GM12878 (cell line): ENCODE data around the gene ALDH1A3. TPM values are rescaled to one million over a fixed set of nuclear protein-coding genes. Genes with fewer than 3 reads are reported as not detected.

Experiments used
- ATAC-seq: fragments of 200-7000 bp; cut with Tn5 transposase; 3 replicates; pipeline ENCODE4 v1.9.1; 2020; ENCODE audit warnings: mild to moderate bottlenecking, moderate library complexity
- Bru-seq: library from RNA; stranded (reverse); fragments of 400-500 nt; gene quantifications from one replicate; lab custom pipeline; 2021; lab: Mats Ljungman, UMichigan
- BruChase-seq, 2 experiments: library from RNA; stranded (reverse); fragments of 400-500 nt; gene quantifications; one replicate each; lab custom pipeline; 2021; lab: Mats Ljungman, UMichigan
- BruUV-seq: library from RNA; stranded (reverse); fragments of 400-500 nt; replicated peaks from 2 replicates; lab custom pipeline; 2021; lab: Mats Ljungman, UMichigan
- CTCF ChIA-PET: fragments of 300-600 bp; sonication (Branson Sonifier 250); formaldehyde crosslinking; extraction: SDS; loops from one replicate; lab custom pipeline; 2021; ENCODE audit warnings: inconsistent platforms; lab: Yijun Ruan, JAX
- POLR2A ChIA-PET: fragments of 350-600 bp; formaldehyde crosslinking; extraction: SDS; loops from one replicate; lab custom pipeline; 2021; ENCODE audit warnings: inconsistent platforms; lab: Charles Lee
- RAD21 ChIA-PET: fragments of 300-600 bp; sonication (Branson Sonifier 250); formaldehyde crosslinking; loops from one replicate; lab custom pipeline; 2023; ENCODE audit warnings: antibody characterized with exemption; ENCODE audit not compliant: unreplicated experiment; lab: Charles Lee
- SMC1A ChIA-PET: fragments of 300-600 bp; sonication (Branson Sonifier 250); formaldehyde crosslinking; loops from one replicate; lab custom pipeline; 2023; ENCODE audit not compliant: unreplicated experiment, uncharacterized antibody; lab: Charles Lee
- DNase-seq: peaks from one replicate; pipeline ENCODE4 v3.0.0-alpha.2; 2011; ENCODE audit warnings: low read depth, low spot score
- FAIRE-seq: peaks from 3 replicates; lab custom pipeline; 2011; peaks lifted over from hg19 to GRCh38; lab: Jason Lieb, UNC
- H2AFZ ChIP-seq: 2 replicates; pipeline ENCODE4 v1.6.0; 2011; ENCODE audit warnings: low read depth, low read length, control low read depth; ENCODE audit not compliant: control insufficient read depth
- H3K27ac ChIP-seq: 2 replicates; pipeline ENCODE4 v1.5.1; 2011; ENCODE audit warnings: control low read depth; ENCODE audit not compliant: control insufficient read depth, insufficient read depth
- H3K27me3 ChIP-seq, 2 experiments: replicated peaks in 1 of 2; 2 replicates each; pipeline versions ENCODE4 v1.6.0 to v1.6.1; 2011; ENCODE audit warnings: low read length in 1 of 2; ENCODE audit not compliant: control insufficient read depth in 2 of 2, insufficient read depth in 2 of 2
- H3K36me3 ChIP-seq, 2 experiments: 2 replicates each; pipeline ENCODE4 v1.5.1; 2011; ENCODE audit warnings: low read length in 1 of 2; ENCODE audit not compliant: control insufficient read depth in 2 of 2, insufficient read depth in 2 of 2
- H3K4me1 ChIP-seq: 2 replicates; pipeline ENCODE4 v1.6.1; 2011; ENCODE audit warnings: mild to moderate bottlenecking, low read length, moderate library complexity, mixed read lengths; ENCODE audit not compliant: control insufficient read depth, insufficient read depth
- H3K4me2 ChIP-seq: 2 replicates; pipeline ENCODE4 v1.6.0; 2011; ENCODE audit warnings: control low read depth; ENCODE audit not compliant: control insufficient read depth, insufficient read depth
- H3K4me3 ChIP-seq: fragments of 200-600 bp; sonication (generic); 2 replicates; pipeline ENCODE4 v1.5.1; 2016
- H3K79me2 ChIP-seq: 2 replicates; pipeline ENCODE4 v1.6.0; 2011; ENCODE audit warnings: low read length; ENCODE audit not compliant: control insufficient read depth, insufficient read depth
- H3K9ac ChIP-seq: 2 replicates; pipeline ENCODE4 v1.8.0; 2011; ENCODE audit warnings: low read length, control low read depth, mixed read lengths; ENCODE audit not compliant: control insufficient read depth, insufficient read depth
- H3K9me3 ChIP-seq: replicated peaks from 3 replicates; pipeline ENCODE4 v1.5.1; 2011; ENCODE audit warnings: mild to moderate bottlenecking, low read length; ENCODE audit not compliant: control insufficient read depth, insufficient read depth
- H4K20me1 ChIP-seq: 2 replicates; pipeline ENCODE4 v1.6.0; 2011; ENCODE audit not compliant: control insufficient read depth, insufficient read depth
- DPF2 ChIP-seq: fragments of 450-650 bp; IDR thresholded peaks from 2 replicates; pipeline ENCODE4 v1.6.1; 2017; ENCODE audit warnings: mild to moderate bottlenecking
- ESRRA ChIP-seq: IDR thresholded peaks from 2 replicates; pipeline ENCODE4 v1.6.1; 2012; ENCODE audit warnings: mild to moderate bottlenecking, low read length, improper control_type of control experiment
- KLF5 ChIP-seq: fragments of 450-650 bp; IDR thresholded peaks from 2 replicates; pipeline ENCODE4 v1.6.1; 2014; ENCODE audit warnings: mild to moderate bottlenecking; ENCODE audit not compliant: partially characterized antibody
- POU2F2 ChIP-seq: IDR thresholded peaks from 3 replicates; pipeline ENCODE4 v1.6.1; 2011; ENCODE audit warnings: low read depth, mild to moderate bottlenecking, low read length, borderline replicate concordance
- RCOR1 ChIP-seq: conservative IDR thresholded peaks from 2 replicates; pipeline ENCODE4 v1.6.1; 2012; ENCODE audit warnings: low read depth, low read length, improper control_type of control experiment
- SPI1 ChIP-seq: IDR thresholded peaks from 2 replicates; pipeline ENCODE4 v1.6.1; 2011; ENCODE audit warnings: low read depth, mild to moderate bottlenecking, low read length, moderate library complexity, borderline replicate concordance; ENCODE audit not compliant: insufficient read depth
- ZBTB4 ChIP-seq: fragments of 450-650 bp; formaldehyde crosslinking; IDR thresholded peaks from 2 replicates; pipeline ENCODE4 v1.4.0; 2022; ENCODE audit warnings: mild to moderate bottlenecking, moderate library complexity
- ZNF384 ChIP-seq: IDR thresholded peaks from 2 replicates; pipeline ENCODE4 v1.6.1; 2012; ENCODE audit warnings: low read depth, mild to moderate bottlenecking, low read length, improper control_type of control experiment, borderline replicate concordance
- ZSCAN29 ChIP-seq: fragments of 450-650 bp; IDR thresholded peaks from 2 replicates; pipeline ENCODE4 v1.6.1; 2017; ENCODE audit warnings: mild to moderate bottlenecking, moderate library complexity
- WGBS: methylation state at CpG from one replicate; pipeline ENCODE4 v1.1.6; 2016; ENCODE audit warnings: low lambda C conversion rate; ENCODE audit not compliant: insufficient replicate concordance, insufficient coverage; ENCODE audit errors: missing lambda C conversion rate; 5-methylcytosine and 5-hydroxymethylcytosine counted together
- in situ Hi-C: fragments of 300-500 bp; cut with MboI; formaldehyde crosslinking; loops from 9 replicates; pipeline ENCODE4 v1.14.3; 2018; ENCODE audit warnings: mixed read lengths
- intact Hi-C: fragments of 100-400 bp; cut with micrococcal nuclease; formaldehyde crosslinking; loops from one replicate; pipeline ENCODE4 v1.14.2; 2022; ENCODE audit not compliant: unreplicated experiment
- long read RNA-seq, 2 experiments: library from polyadenylated mRNA; unstranded; transcript quantifications; one replicate each; pipeline ENCODE4 v2.0.0, GENCODE V29; 2019 to 2020
- polyA minus RNA-seq, 3 experiments: library from RNA; depleted of rRNA, polyadenylated mRNA; stranded (reverse); fragments of >200 nt; gene quantifications; 2 replicates each; pipeline ENCODE4 v1.2.3, GENCODE V29; 2011
- polyA plus RNA-seq, 11 experiments: library from polyadenylated mRNA; depleted of rRNA in 4 of 11; unstranded in 6 of 11; stranded (reverse) in 5 of 11; fragments of >200 nt; fragmentation: Nextera tagmentation in 4 of 11; fragmentation: Illumina TruSeq in 1 of 11; extraction: Ambion mirVana in 4 of 11; extraction: Trizol in 1 of 11; gene quantifications; 1 replicate in 1 of 11; 2 replicates in 10 of 11; pipeline versions ENCODE4 v1.2.1 to v1.2.3, GENCODE V29; 2011 to 2016; ENCODE audit warnings: inconsistent platforms in 2 of 11, missing spikeins in 2 of 11, low read depth in 1 of 11
- total RNA-seq, 4 experiments: library from RNA; depleted of rRNA in 3 of 4; stranded (reverse); fragments of >200 nt in 3 of 4; fragmentation: Illumina TruSeq in 1 of 4; extraction: Trizol in 1 of 4; gene quantifications; 2 replicates each; pipeline versions ENCODE4 v1.2.1 to v1.2.3, GENCODE V29; 2013 to 2021
- TF ChIP-seq, protein P1 (sequence below): fragments of 450-650 bp; IDR thresholded peaks from 2 replicates; pipeline ENCODE4 v1.6.1; 2016; ENCODE audit warnings: mild to moderate bottlenecking
- TF ChIP-seq, protein P2 (sequence below): fragments of 450-650 bp; IDR thresholded peaks from 2 replicates; pipeline ENCODE4 v1.6.1; 2017; ENCODE audit warnings: mild to moderate bottlenecking, low read depth, inconsistent platforms; ENCODE audit not compliant: poor library complexity, severe bottlenecking

Gene ALDH1A3
- total RNA-seq (2013; cell fraction: nucleolus; rRNA removed): not detected in 2 replicates
- total RNA-seq (2014; rRNA removed) (0.05 and 0.06 TPM in 2 replicates), total RNA-seq (2014; rRNA removed; fragmentation: Illumina TruSeq; extraction: Trizol) (0.14 and 0.22 TPM in 2 replicates), total RNA-seq (2021) (0.23 and 0.45 TPM in 2 replicates), polyA plus RNA-seq (2011; rRNA removed) (0.69 and 1.0 TPM in 2 replicates), polyA plus RNA-seq (2014; fragmentation: Illumina TruSeq; extraction: Trizol) (0.12 TPM in 1 of 2 replicates, not detected in the other), polyA plus RNA-seq (2014; fragmentation: Nextera tagmentation; extraction: Ambion mirVana) (under 1 TPM; 0.09 to 0.14 TPM), polyA plus RNA-seq (2014; rRNA removed) (0.13 and 0.16 TPM in 2 replicates), polyA plus RNA-seq (2016; fragmentation: Nextera tagmentation; extraction: Ambion mirVana) (under 1 TPM; 0.21 to 0.37 TPM), polyA minus RNA-seq (2011; rRNA and poly(A)+ RNA removed) (0.44 and 0.82 TPM in 2 replicates), Bru-seq, nascent RNA (percentile 34 among the genes with signal in this experiment), BruChase-seq, experiment 1, labeled RNA remaining after a 6-hour chase (percentile 31 among the genes with signal in this experiment), BruChase-seq, experiment 2, labeled RNA remaining after a 2-hour chase (percentile 31 among the genes with signal in this experiment)
- not detected for polyA plus RNA-seq (2011; ENCODE audit: low read depth)
- 0.32 and 0.43 TPM in 2 replicates for polyA plus RNA-seq (2011; cell fraction: cytosol; rRNA removed)
- 0.97 and 1.3 TPM in 2 replicates for polyA plus RNA-seq (2011; cell fraction: nucleus; rRNA removed)
- 0.27 and 0.31 TPM in 2 replicates for polyA plus RNA-seq (2012)
- polyA minus RNA-seq (2011; cell fraction: cytosol; rRNA and poly(A)+ RNA removed): not detected in 2 replicates
- polyA minus RNA-seq (2011; cell fraction: nucleus; rRNA and poly(A)+ RNA removed): 1.2 and 3.0 TPM in 2 replicates
- long read RNA-seq, experiment 1: 0 reads
- long read RNA-seq, experiment 2, partial matches to known transcripts: 1 of 1 reads
- long read RNA-seq, experiment 2, other reads (novel, unspliced or antisense): 0 of 1 reads

DNA sequence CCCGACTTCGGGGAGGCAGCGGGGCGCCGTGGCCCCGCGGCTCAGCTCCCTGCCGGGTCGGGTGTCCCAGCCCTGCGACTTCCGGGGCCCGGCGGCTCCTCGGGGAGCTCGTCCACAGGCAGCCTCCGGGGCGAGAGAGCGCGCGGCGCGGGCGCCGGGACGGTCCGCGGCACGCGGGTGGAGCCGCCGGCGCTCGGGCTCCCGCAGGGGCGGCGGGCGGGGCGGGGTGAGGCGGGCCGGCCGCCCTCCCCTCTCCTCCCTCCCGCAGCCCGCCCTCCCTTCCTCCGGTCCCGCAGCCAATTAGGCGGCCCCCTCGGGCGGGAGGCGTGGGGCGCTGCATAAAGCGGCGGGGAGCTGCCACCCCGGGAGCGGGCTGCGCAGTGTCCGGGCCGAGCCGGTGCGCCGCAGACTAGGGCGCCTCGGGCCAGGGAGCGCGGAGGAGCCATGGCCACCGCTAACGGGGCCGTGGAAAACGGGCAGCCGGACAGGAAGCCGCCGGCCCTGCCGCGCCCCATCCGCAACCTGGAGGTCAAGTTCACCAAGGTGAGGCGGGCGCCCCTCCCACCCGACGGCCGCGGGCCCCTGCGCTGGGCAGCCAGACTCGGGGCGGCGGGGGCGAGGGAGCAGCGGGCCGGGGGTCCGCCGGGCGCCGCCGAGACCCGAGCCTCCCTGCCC lies at the start of gene ALDH1A3:
TSS of gene ALDH1A3 (plus strand) at position 368 of the 675 bp plus-strand sequence. CDS start at position 445, 77 bp downstream.
- no peak within 1 kb of the TSS for H3K4me3 ChIP-seq
- FAIRE-seq (no peak), ATAC-seq (no peak), DNase-seq (no peak)
- no TSS peak for BruUV-seq
- ChIA-PET POLR2A (no interaction called here), SMC1A (interaction anchor here (0.6 kb wide), 1 partner anchor 12 kb away, joined by 4 read pairs; no protein-coding TSS in a partner anchor), CTCF (no interaction called here), RAD21 (no interaction called here)
- peaks cover 15 to 19% of the 10 kb centered on the region in 2 experiments for H3K27me3 ChIP-seq
- no peak within 1 kb of the TSS for H3K9ac ChIP-seq
- H3K36me3 ChIP-seq: no peaks in the 10 kb centered on the region
- no peaks in the 10 kb centered on the region for H3K4me1 ChIP-seq
- no peaks in the 10 kb centered on the region for H3K9me3 ChIP-seq
- intact Hi-C loops: no loop called here
- H3K4me2 ChIP-seq: peak within 1 kb of the TSS; percentile 51; the same call in 1 of the 2 replicates
- H3K27ac ChIP-seq: no peak within 1 kb of the TSS
- H3K79me2 ChIP-seq: no peaks in the 10 kb centered on the region
- WGBS: 7% methylated on average over 59 of the region's 93 CpGs
- no peaks in the 10 kb centered on the region for H4K20me1 ChIP-seq
- H2AFZ ChIP-seq: no peak within 1 kb of the TSS
- in situ Hi-C loops: no loop called here
- TF ChIP-seq ZNF384 (no peak), RCOR1 (no peak), ZSCAN29 (no peak), ZBTB4 (no peak), SPI1 (no peak), POU2F2 (no peak), DPF2 (no peak), KLF5 (no peak), ESRRA (no peak)
- TF ChIP-seq, protein P1, sequence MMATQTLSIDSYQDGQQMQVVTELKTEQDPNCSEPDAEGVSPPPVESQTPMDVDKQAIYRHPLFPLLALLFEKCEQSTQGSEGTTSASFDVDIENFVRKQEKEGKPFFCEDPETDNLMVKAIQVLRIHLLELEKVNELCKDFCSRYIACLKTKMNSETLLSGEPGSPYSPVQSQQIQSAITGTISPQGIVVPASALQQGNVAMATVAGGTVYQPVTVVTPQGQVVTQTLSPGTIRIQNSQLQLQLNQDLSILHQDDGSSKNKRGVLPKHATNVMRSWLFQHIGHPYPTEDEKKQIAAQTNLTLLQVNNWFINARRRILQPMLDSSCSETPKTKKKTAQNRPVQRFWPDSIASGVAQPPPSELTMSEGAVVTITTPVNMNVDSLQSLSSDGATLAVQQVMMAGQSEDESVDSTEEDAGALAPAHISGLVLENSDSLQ: no peak
- TF ChIP-seq, protein P2, sequence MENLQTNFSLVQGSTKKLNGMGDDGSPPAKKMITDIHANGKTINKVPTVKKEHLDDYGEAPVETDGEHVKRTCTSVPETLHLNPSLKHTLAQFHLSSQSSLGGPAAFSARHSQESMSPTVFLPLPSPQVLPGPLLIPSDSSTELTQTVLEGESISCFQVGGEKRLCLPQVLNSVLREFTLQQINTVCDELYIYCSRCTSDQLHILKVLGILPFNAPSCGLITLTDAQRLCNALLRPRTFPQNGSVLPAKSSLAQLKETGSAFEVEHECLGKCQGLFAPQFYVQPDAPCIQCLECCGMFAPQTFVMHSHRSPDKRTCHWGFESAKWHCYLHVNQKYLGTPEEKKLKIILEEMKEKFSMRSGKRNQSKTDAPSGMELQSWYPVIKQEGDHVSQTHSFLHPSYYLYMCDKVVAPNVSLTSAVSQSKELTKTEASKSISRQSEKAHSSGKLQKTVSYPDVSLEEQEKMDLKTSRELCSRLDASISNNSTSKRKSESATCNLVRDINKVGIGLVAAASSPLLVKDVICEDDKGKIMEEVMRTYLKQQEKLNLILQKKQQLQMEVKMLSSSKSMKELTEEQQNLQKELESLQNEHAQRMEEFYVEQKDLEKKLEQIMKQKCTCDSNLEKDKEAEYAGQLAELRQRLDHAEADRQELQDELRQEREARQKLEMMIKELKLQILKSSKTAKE: no peak
